Thoracic aorta endothelial cell (primary cell): ENCODE results near the gene STAT5A. TPM values are rescaled to one million over a fixed set of nuclear protein-coding genes. Genes with fewer than 3 reads are reported as not detected.

Experiments
- total RNA-seq: library from RNA; depleted of rRNA; stranded (reverse); fragments of >200 nt; gene quantifications from 2 replicates; pipeline ENCODE4 v1.2.3, GENCODE V29; 2012

STAT5A gene
- total RNA-seq: 16.9 and 25.6 TPM in 2 replicates

DNA sequence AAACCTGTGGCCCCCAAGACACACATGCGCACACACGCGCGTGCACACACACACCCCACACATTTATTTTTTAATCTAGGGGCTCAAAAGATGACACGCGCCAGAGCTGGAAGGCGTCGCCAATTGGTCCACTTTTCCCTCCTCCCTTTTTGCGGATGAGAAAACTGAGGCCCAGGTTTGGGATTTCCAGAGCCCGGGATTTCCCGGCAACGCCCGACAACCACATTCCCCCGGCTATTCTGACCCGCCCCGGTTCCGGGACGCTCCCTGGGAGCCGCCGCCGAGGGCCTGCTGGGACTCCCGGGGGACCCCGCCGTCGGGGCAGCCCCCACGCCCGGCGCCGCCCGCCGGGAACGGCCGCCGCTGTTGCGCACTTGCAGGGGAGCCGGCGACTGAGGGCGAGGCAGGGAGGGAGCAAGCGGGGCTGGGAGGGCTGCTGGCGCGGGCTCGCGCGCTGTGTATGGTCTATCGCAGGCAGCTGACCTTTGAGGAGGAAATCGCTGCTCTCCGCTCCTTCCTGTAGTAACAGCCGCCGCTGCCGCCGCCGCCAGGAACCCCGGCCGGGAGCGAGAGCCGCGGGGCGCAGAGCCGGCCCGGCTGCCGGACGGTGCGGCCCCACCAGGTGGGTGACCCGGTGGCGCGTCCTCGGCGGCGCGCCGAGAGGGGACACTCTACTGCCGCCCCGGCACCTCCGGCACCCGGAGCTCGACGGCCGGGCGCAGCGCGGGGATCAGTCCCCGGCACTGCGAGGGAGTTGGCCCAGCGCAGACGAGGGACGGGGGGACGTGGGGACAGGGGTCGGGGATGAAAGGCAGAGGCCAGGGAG is at the start of gene STAT5A:
Gene STAT5A (plus strand): TSS at position 522 of the 826 bp plus-strand sequence. CDS start 914 bp downstream, outside the sequence.

DNA sequence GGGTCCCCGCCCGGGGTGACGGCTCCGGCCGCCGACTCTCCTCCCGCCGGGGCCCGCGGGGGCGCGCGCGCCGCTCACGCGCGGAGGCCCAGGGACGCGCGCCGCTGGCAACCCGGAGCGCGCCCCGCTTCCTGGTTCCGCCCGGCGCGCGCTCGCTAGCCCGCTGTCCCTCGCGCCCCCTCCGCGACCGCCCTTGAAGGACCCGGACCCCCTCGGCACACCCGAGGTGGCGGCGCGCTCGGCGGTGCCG is 12.0 kb upstream of the STAT5A start, which contains the start of gene STAT5B:
Gene STAT5B (minus strand): TSS at position 33 of the 250 bp plus-strand sequence. CDS start 44,264 bp downstream, outside the sequence.

Other genes with a start within 250 kb of the STAT5A start
- 0.07 and 0.13 TPM in 2 replicates for gene C17orf113, start 237.9 kb upstream of the STAT5A start, total RNA-seq
- gene ZNF385C, start 190.0 kb upstream of the STAT5A start, total RNA-seq: not detected in 2 replicates
- gene DHX58, start 175.8 kb upstream of the STAT5A start, total RNA-seq: 3.9 and 5.9 TPM in 2 replicates
- 16.4 and 19.5 TPM in 2 replicates for gene KAT2A, start 167.1 kb upstream of the STAT5A start, total RNA-seq
- not detected in 2 replicates for gene HSPB9, start 165.7 kb upstream of the STAT5A start, total RNA-seq
- gene RAB5C, start 133.5 kb upstream of the STAT5A start, total RNA-seq: 114 and 162 TPM in 2 replicates
- gene KCNH4, start 107.4 kb upstream of the STAT5A start, total RNA-seq: under 0.01 TPM in 1 of 2 replicates, not detected in the other
- gene HCRT, start 103.0 kb upstream of the STAT5A start, total RNA-seq: not detected in 2 replicates
- gene GHDC, start 94.0 kb upstream of the STAT5A start, total RNA-seq: 8.4 and 11.2 TPM in 2 replicates
- gene STAT5B, start 12.1 kb upstream of the STAT5A start, total RNA-seq: 50.7 and 58.8 TPM in 2 replicates
- 153 and 160 TPM in 2 replicates for gene STAT3, start 99.9 kb downstream of the STAT5A start, total RNA-seq
- gene CAVIN1, start 134.8 kb downstream of the STAT5A start, total RNA-seq: 947 and 968 TPM in 2 replicates
- gene ATP6V0A1, start 170.4 kb downstream of the STAT5A start, total RNA-seq: 32.4 and 38.1 TPM in 2 replicates
- 18.1 and 23.1 TPM in 2 replicates for gene NAGLU, start 247.7 kb downstream of the STAT5A start, total RNA-seq